Activated CD4-positive, alpha-beta memory T cell treated with anti-CD3 and anti-CD28 coated beads, Interleukin-2, amount 10 ng/mL, durations not matched to agents 7 days and 5 days (primary cell): Measurements from ENCODE around the gene MINDY4. TPM values are rescaled to one million over a fixed set of nuclear protein-coding genes. Genes with fewer than 3 reads are reported as not detected.

Source experiments
- CTCF ChIA-PET: fragments of 350-600 bp; sonication (Branson Sonifier 250); formaldehyde crosslinking; loops from one replicate; lab custom pipeline; 2021; ENCODE audit warnings: antibody characterized with exemption, inconsistent platforms; lab: Charles Lee
- POLR2A ChIA-PET: fragments of 350-600 bp; sonication (Branson Sonifier 250); formaldehyde crosslinking; loops from one replicate; lab custom pipeline; 2021; ENCODE audit warnings: antibody characterized with exemption; lab: Charles Lee
- DNase-seq: peaks from one replicate; pipeline ENCODE4 v3.0.0-alpha.2; 2020
- H3K27ac Mint-ChIP-seq: one replicate; pipeline ENCODE4 v1.8.0; 2021; ENCODE audit warnings: mild to moderate bottlenecking, mixed read lengths
- H3K27me3 Mint-ChIP-seq: one replicate; pipeline ENCODE4 v1.8.0; 2021; ENCODE audit warnings: mixed read lengths
- H3K36me3 Mint-ChIP-seq: one replicate; pipeline ENCODE4 v1.8.0; 2021; ENCODE audit warnings: low read depth, mixed read lengths
- H3K4me1 Mint-ChIP-seq: one replicate; pipeline ENCODE4 v1.8.0; 2021; ENCODE audit warnings: mixed read lengths
- H3K4me3 Mint-ChIP-seq: one replicate; pipeline ENCODE4 v1.8.0; 2021; ENCODE audit warnings: mild to moderate bottlenecking, mixed read lengths
- H3K9me3 Mint-ChIP-seq: one replicate; pipeline ENCODE4 v1.8.0; 2021; ENCODE audit warnings: mixed read lengths
- total RNA-seq, 2 experiments: library from RNA; stranded (reverse); gene quantifications; one replicate each; pipeline ENCODE4 v1.2.3, GENCODE V29; 2021

The MINDY4 gene
- total RNA-seq, 2 experiments from 2014 or later, result 1.5 TPM

GRCh38 chr7:30925117-30925516, 153.9 kb downstream of the MINDY4 start:
- Mint-ChIP-seq H3K36me3 (no peaks in the 10 kb centered on the region), H3K27ac (no peak overlapping the region), H3K4me1 (no peaks in the 10 kb centered on the region), H3K9me3 (no peaks in the 10 kb centered on the region), H3K27me3 (no peaks in the 10 kb centered on the region), H3K4me3 (no peak overlapping the region)
- ChIA-PET CTCF (interaction anchor here (1.4 kb wide), 1 partner anchor 14 kb away, joined by 7 read pairs; no protein-coding TSS in a partner anchor), POLR2A (no interaction called here)
- peak; percentile 9 for DNase-seq

GRCh38 chr7:30925913-30926312, 154.7 kb downstream of the MINDY4 start:
- Mint-ChIP-seq H3K9me3 (no peaks in the 10 kb centered on the region), H3K36me3 (no peaks in the 10 kb centered on the region), H3K4me3 (no peak overlapping the region), H3K4me1 (no peaks in the 10 kb centered on the region), H3K27ac (no peak overlapping the region), H3K27me3 (no peaks in the 10 kb centered on the region)
- CTCF ChIA-PET, result no interaction called here
- no peak for DNase-seq
- POLR2A ChIA-PET, result no interaction called here

GRCh38 chr7:30926313-30926712, 155.1 kb downstream of the MINDY4 start:
- Mint-ChIP-seq H3K27ac (no peak overlapping the region), H3K4me1 (no peaks in the 10 kb centered on the region), H3K9me3 (no peaks in the 10 kb centered on the region), H3K36me3 (no peaks in the 10 kb centered on the region), H3K4me3 (no peak overlapping the region), H3K27me3 (no peaks in the 10 kb centered on the region)
- ChIA-PET POLR2A (no interaction called here), CTCF (no interaction called here)
- peak; percentile 8 for DNase-seq

GRCh38 chr7:30927040-30927439, 155.8 kb downstream of the MINDY4 start:
- Mint-ChIP-seq H3K27me3 (no peaks in the 10 kb centered on the region), H3K9me3 (no peaks in the 10 kb centered on the region), H3K4me1 (no peaks in the 10 kb centered on the region), H3K27ac (no peak overlapping the region), H3K36me3 (no peaks in the 10 kb centered on the region), H3K4me3 (no peak overlapping the region)
- ChIA-PET CTCF (no interaction called here), POLR2A (no interaction called here)
- peak; percentile 9 for DNase-seq

GRCh38 chr7:30927559-30927958, 156.3 kb downstream of the MINDY4 start:
- Mint-ChIP-seq H3K4me1 (no peaks in the 10 kb centered on the region), H3K27ac (no peak overlapping the region), H3K9me3 (no peaks in the 10 kb centered on the region), H3K36me3 (no peaks in the 10 kb centered on the region), H3K27me3 (no peaks in the 10 kb centered on the region), H3K4me3 (no peak overlapping the region)
- no peak for DNase-seq
- ChIA-PET CTCF (interaction anchor here (1.6 kb wide), 1 partner anchor 11 kb away, joined by 6 read pairs; no protein-coding TSS in a partner anchor), POLR2A (no interaction called here)

- H3K36me3 Mint-ChIP-seq, result no peaks in the 10 kb centered on the region
- DNase-seq, result no peak
Observed at GRCh38 chr7:30928254-30928872, 157.1 kb downstream of the MINDY4 start.

GRCh38 chr7:30929686-30930085, 158.5 kb downstream of the MINDY4 start:
- DNase-seq, result no peak
- Mint-ChIP-seq H3K36me3 (no peaks in the 10 kb centered on the region), H3K4me1 (no peaks in the 10 kb centered on the region), H3K9me3 (no peaks in the 10 kb centered on the region), H3K4me3 (no peak overlapping the region), H3K27me3 (no peaks in the 10 kb centered on the region), H3K27ac (no peak overlapping the region)
- ChIA-PET POLR2A (no interaction called here), CTCF (interaction anchor here (1.6 kb wide), 1 partner anchor 9 kb away, joined by 10 read pairs; no protein-coding TSS in a partner anchor)

More at GRCh38 chr7:30928254-30928872, 157.1 kb downstream of the MINDY4 start:
- no peak overlapping the region for H3K4me3 Mint-ChIP-seq
- no peaks in the 10 kb centered on the region for H3K9me3 Mint-ChIP-seq
- ChIA-PET POLR2A (no interaction called here), CTCF (interaction anchor here (1.6 kb wide), 1 partner anchor 11 kb away, joined by 6 read pairs; no protein-coding TSS in a partner anchor)
- no peak overlapping the region for H3K27ac Mint-ChIP-seq
- no peaks in the 10 kb centered on the region for H3K27me3 Mint-ChIP-seq
- H3K4me1 Mint-ChIP-seq, result no peaks in the 10 kb centered on the region

GRCh38 chr7:30930621-30931020, 159.4 kb downstream of the MINDY4 start:
- no peak for DNase-seq
- Mint-ChIP-seq H3K27ac (no peak overlapping the region), H3K9me3 (no peaks in the 10 kb centered on the region), H3K27me3 (no peaks in the 10 kb centered on the region), H3K36me3 (no peaks in the 10 kb centered on the region), H3K4me1 (no peaks in the 10 kb centered on the region), H3K4me3 (no peak overlapping the region)
- ChIA-PET POLR2A (no interaction called here), CTCF (interaction anchor here (1.6 kb wide), 1 partner anchor 8 kb away, joined by 10 read pairs; no protein-coding TSS in a partner anchor)

- Mint-ChIP-seq H3K4me3 (no peak overlapping the region), H3K9me3 (no peaks in the 10 kb centered on the region), H3K27ac (no peak overlapping the region), H3K36me3 (no peaks in the 10 kb centered on the region), H3K27me3 (no peaks in the 10 kb centered on the region), H3K4me1 (no peaks in the 10 kb centered on the region)
- DNase-seq, result no peak
- CTCF ChIA-PET, result interaction anchor here (1.6 kb wide), 1 partner anchor 8 kb away, joined by 10 read pairs; no protein-coding TSS in a partner anchor
- POLR2A ChIA-PET, result no interaction called here
Observed at GRCh38 chr7:30931161-30931928, 160.1 kb downstream of the MINDY4 start.

- Mint-ChIP-seq H3K4me1 (no peaks in the 10 kb centered on the region), H3K4me3 (no peak overlapping the region), H3K9me3 (no peaks in the 10 kb centered on the region), H3K36me3 (no peaks in the 10 kb centered on the region), H3K27me3 (no peaks in the 10 kb centered on the region), H3K27ac (no peak overlapping the region)
- DNase-seq, result no peak
- CTCF ChIA-PET, result no interaction called here
- POLR2A ChIA-PET, result no interaction called here
Observed at GRCh38 chr7:30931929-30932540, 160.8 kb downstream of the MINDY4 start.

GRCh38 chr7:30932562-30932961, 161.3 kb downstream of the MINDY4 start:
- DNase-seq, result no peak
- H3K4me1 Mint-ChIP-seq, result no peaks in the 10 kb centered on the region
- CTCF ChIA-PET, result no interaction called here
- POLR2A ChIA-PET, result no interaction called here
- no peaks in the 10 kb centered on the region for H3K9me3 Mint-ChIP-seq
- no peak overlapping the region for H3K27ac Mint-ChIP-seq
- peaks cover 2% of the 10 kb centered on the region for H3K27me3 Mint-ChIP-seq
- no peaks in the 10 kb centered on the region for H3K36me3 Mint-ChIP-seq
- no peak overlapping the region for H3K4me3 Mint-ChIP-seq

- Mint-ChIP-seq H3K27me3 (peaks cover 4% of the 10 kb centered on the region), H3K4me1 (no peaks in the 10 kb centered on the region), H3K4me3 (no peak overlapping the region), H3K36me3 (no peaks in the 10 kb centered on the region), H3K27ac (no peak overlapping the region), H3K9me3 (no peaks in the 10 kb centered on the region)
- DNase-seq, result no peak
- CTCF ChIA-PET, result interaction anchor here (1.2 to 1.9 kb wide), 2 partner anchors 49 to 189 kb away, joined by 4 to 9 read pairs; no protein-coding TSS in a partner anchor
- POLR2A ChIA-PET, result no interaction called here
Observed at GRCh38 chr7:30933124-30933974, 162.1 kb downstream of the MINDY4 start.
